H9 (cell line): ENCODE data around the gene PNKD. TPM values are rescaled to one million over a fixed set of nuclear protein-coding genes. Genes with fewer than 3 reads are reported as not detected.

Experiments
- DNase-seq: peaks from one replicate; pipeline ENCODE4 v3.0.0-alpha.2; 2017
- H2AFZ ChIP-seq: one replicate; pipeline ENCODE4 v1.6.1; 2013; ENCODE audit warnings: mild to moderate bottlenecking, low read length, control low read depth, moderate library complexity
- H2AK5ac ChIP-seq: 2 replicates; pipeline ENCODE4 v1.6.1; 2013; ENCODE audit warnings: low read length, control low read depth, mixed read lengths; ENCODE audit not compliant: insufficient read length
- H2BK120ac ChIP-seq: one replicate; pipeline ENCODE4 v1.6.1; 2013; ENCODE audit warnings: low read depth, mild to moderate bottlenecking, low read length, control low read depth, inconsistent platforms; ENCODE audit not compliant: poor library complexity, severe bottlenecking
- H2BK12ac ChIP-seq: 2 replicates; pipeline ENCODE4 v1.6.1; 2013; ENCODE audit warnings: low read length, control low read depth, mixed read lengths, low read depth; ENCODE audit not compliant: insufficient read length
- H2BK15ac ChIP-seq: 2 replicates; pipeline ENCODE4 v1.6.1; 2013; ENCODE audit warnings: low read depth, low read length, control low read depth
- H2BK20ac ChIP-seq: one replicate; pipeline ENCODE4 v1.6.1; 2013; ENCODE audit warnings: low read depth, mild to moderate bottlenecking, low read length, control low read depth, inconsistent platforms; ENCODE audit not compliant: poor library complexity, severe bottlenecking
- H2BK5ac ChIP-seq: 2 replicates; pipeline ENCODE4 v1.6.1; 2013; ENCODE audit warnings: low read length, control low read depth, mixed read lengths; ENCODE audit not compliant: insufficient read length
- H3K14ac ChIP-seq: 2 replicates; pipeline ENCODE4 v1.6.1; 2013; ENCODE audit warnings: low read length, control low read depth; ENCODE audit not compliant: insufficient read depth
- H3K18ac ChIP-seq: 2 replicates; pipeline ENCODE4 v1.6.1; 2013; ENCODE audit warnings: low read depth, mild to moderate bottlenecking, mixed read lengths, low read length, control low read depth; ENCODE audit not compliant: insufficient read length
- H3K23ac ChIP-seq: 2 replicates; pipeline ENCODE4 v1.6.1; 2013; ENCODE audit warnings: low read length, control low read depth, mixed read lengths, low read depth; ENCODE audit not compliant: insufficient read length
- H3K23me2 ChIP-seq: 2 replicates; pipeline ENCODE4 v1.6.1; 2013; ENCODE audit warnings: low read depth, mild to moderate bottlenecking, mixed read lengths, low read length, control low read depth; ENCODE audit not compliant: insufficient read length, poor library complexity, severe bottlenecking
- H3K27ac ChIP-seq: 2 replicates; pipeline ENCODE4 v1.5.1; 2013; ENCODE audit warnings: low read length, control low read depth, mixed read lengths, low read depth; ENCODE audit not compliant: insufficient read length
- H3K27me3 ChIP-seq: 2 replicates; pipeline ENCODE4 v1.6.1; 2013; ENCODE audit warnings: low read length, control low read depth, inconsistent platforms; ENCODE audit not compliant: insufficient read depth
- H3K4ac ChIP-seq: 2 replicates; pipeline ENCODE4 v1.6.1; 2013; ENCODE audit warnings: low read depth, mild to moderate bottlenecking, control low read depth, inconsistent platforms, low read length, moderate library complexity
- H3K4me1 ChIP-seq: 2 replicates; pipeline ENCODE4 v1.6.1; 2013; ENCODE audit warnings: low read length, control low read depth, inconsistent platforms; ENCODE audit not compliant: insufficient read depth
- H3K4me2 ChIP-seq: 2 replicates; pipeline ENCODE4 v1.6.1; 2013; ENCODE audit warnings: low read length, control low read depth, mixed read lengths; ENCODE audit not compliant: insufficient read length, insufficient read depth
- H3K56ac ChIP-seq: 2 replicates; pipeline ENCODE4 v1.6.1; 2013; ENCODE audit warnings: low read depth, mild to moderate bottlenecking, mixed read lengths, low read length, control low read depth; ENCODE audit not compliant: insufficient read length
- H3K79me1 ChIP-seq: 2 replicates; pipeline ENCODE4 v1.6.1; 2013; ENCODE audit warnings: low read depth, mild to moderate bottlenecking, moderate library complexity, low read length, control low read depth, inconsistent platforms; ENCODE audit not compliant: insufficient read depth, poor library complexity, severe bottlenecking
- H3K79me2 ChIP-seq: 2 replicates; pipeline ENCODE4 v1.6.1; 2013; ENCODE audit warnings: low read length, control low read depth, inconsistent platforms; ENCODE audit not compliant: insufficient read depth
- H3K9ac ChIP-seq: 2 replicates; pipeline ENCODE4 v1.6.1; 2013; ENCODE audit warnings: low read length, control low read depth, mixed read lengths; ENCODE audit not compliant: insufficient read length; ENCODE audit errors: extremely low read depth
- H3K9me3 ChIP-seq: one replicate; pipeline ENCODE4 v1.6.1; 2013; ENCODE audit warnings: low read depth, low read length, inconsistent platforms; ENCODE audit not compliant: control insufficient read depth
- H3T11ph ChIP-seq: one replicate; pipeline ENCODE4 v1.6.1; 2013; ENCODE audit warnings: mild to moderate bottlenecking, low read length, control low read depth, inconsistent platforms
- H4K20me1 ChIP-seq: one replicate; pipeline ENCODE4 v1.6.1; 2013; ENCODE audit not compliant: control insufficient read depth, insufficient read length, insufficient read depth
- H4K5ac ChIP-seq: 2 replicates; pipeline ENCODE4 v1.6.1; 2013; ENCODE audit warnings: low read depth, mild to moderate bottlenecking, mixed read lengths, low read length, control low read depth; ENCODE audit not compliant: insufficient read length
- H4K8ac ChIP-seq: replicated peaks from 2 replicates; pipeline ENCODE4 v1.6.1; 2013; ENCODE audit warnings: low read length, control low read depth, mixed read lengths, low read depth; ENCODE audit not compliant: insufficient read length
- H4K91ac ChIP-seq: 2 replicates; pipeline ENCODE4 v1.6.1; 2013; ENCODE audit warnings: low read depth, mild to moderate bottlenecking, moderate library complexity, mixed read lengths, low read length, control low read depth; ENCODE audit not compliant: insufficient read length
- H3K27ac Mint-ChIP-seq, 3 experiments: 2 replicates in 2 of 3; 3 replicates in 1 of 3; pipeline ENCODE4 v1.8.0; 2020 to 2021; ENCODE audit warnings: mixed read lengths in 3 of 3, mild to moderate bottlenecking in 1 of 3, moderate library complexity in 1 of 3
- H3K27me3 Mint-ChIP-seq: 2 replicates; pipeline ENCODE4 v1.8.0; 2021; ENCODE audit warnings: low read depth, mild to moderate bottlenecking, moderate library complexity, mixed read lengths
- H3K36me3 Mint-ChIP-seq, 3 experiments: 2 replicates in 2 of 3; 3 replicates in 1 of 3; pipeline ENCODE4 v1.8.0; 2020 to 2021; ENCODE audit warnings: low read depth in 3 of 3, mixed read lengths in 3 of 3; ENCODE audit not compliant: insufficient read depth in 1 of 3
- H3K4me1 Mint-ChIP-seq, 2 experiments: 2 replicates each; pipeline ENCODE4 v1.8.0; 2020; ENCODE audit warnings: mixed read lengths in 2 of 2
- H3K4me3 Mint-ChIP-seq, 2 experiments: 2 replicates in 1 of 2; 3 replicates in 1 of 2; pipeline ENCODE4 v1.8.0; 2020 to 2021; ENCODE audit warnings: mild to moderate bottlenecking in 2 of 2, mixed read lengths in 2 of 2, moderate library complexity in 1 of 2
- H3K9me3 Mint-ChIP-seq, 2 experiments: 2 replicates in 1 of 2; 3 replicates in 1 of 2; pipeline ENCODE4 v1.8.0; 2020; ENCODE audit warnings: mild to moderate bottlenecking in 2 of 2, mixed read lengths in 2 of 2, moderate library complexity in 1 of 2
- CTCF ChIP-seq: fragments of 200-600 bp; sonication (generic); conservative IDR thresholded peaks from 3 replicates; pipeline ENCODE4 v1.8.0; 2021; ENCODE audit warnings: antibody characterized with exemption, mild to moderate bottlenecking
- WGBS: extraction: QIAGEN DNeasy Blood & Tissue Kit; methylation state at CpG from one replicate; pipeline ENCODE4 v1.1.7; 2013; ENCODE audit warnings: missing lambda C conversion rate, low lambda C conversion rate, mixed read lengths; ENCODE audit not compliant: insufficient read length; ENCODE audit errors: extremely low coverage; 5-methylcytosine and 5-hydroxymethylcytosine counted together
- total RNA-seq: library from RNA; stranded (reverse); gene quantifications from 2 replicates; pipeline ENCODE4 v1.2.1, GENCODE V29; 2021

The PNKD gene
- total RNA-seq, 1 experiment from 2014 or later: 31.6 TPM

GRCh38 chr2:218392459-218392858 is 122.1 kb downstream of the PNKD start:
- no peaks in the 10 kb centered on the region for H4K20me1 ChIP-seq
- no peak for TF ChIP-seq CTCF
- H3K79me1 ChIP-seq: no peaks in the 10 kb centered on the region
- no peak overlapping the region for H3K9ac ChIP-seq
- Mint-ChIP-seq H3K9me3 (no peaks in the 10 kb centered on the region; a peak in 1 of 5 replicates), H3K4me3 (no peak overlapping the region), H3K4me1 (peaks cover 22 to 38% of the 10 kb centered on the region in 2 experiments), H3K27ac (peak overlapping the region in 1 of 3 experiments; percentile 67; a peak in 1 of 7 replicates), H3K36me3 (no peaks in the 10 kb centered on the region), H3K27me3 (peaks cover 38% of the 10 kb centered on the region)
- no peak overlapping the region for H4K91ac ChIP-seq
- no peak overlapping the region for H2BK15ac ChIP-seq
- no peak overlapping the region for H2BK120ac ChIP-seq
- H2AK5ac ChIP-seq: no peak overlapping the region
- no peak overlapping the region for H3K27ac ChIP-seq
- no peak for DNase-seq
- no peaks in the 10 kb centered on the region for H3K79me2 ChIP-seq
- no peak overlapping the region for H3K18ac ChIP-seq
- H3T11ph ChIP-seq: no peak overlapping the region
- H2BK12ac ChIP-seq: no peak overlapping the region
- no peak overlapping the region for H2BK20ac ChIP-seq
- H3K4me2 ChIP-seq: no peak overlapping the region
- H3K56ac ChIP-seq: no peak overlapping the region
- H3K9me3 ChIP-seq: no peaks in the 10 kb centered on the region
- no peak overlapping the region for H2BK5ac ChIP-seq
- no peak overlapping the region for H3K14ac ChIP-seq
- H4K5ac ChIP-seq: no peak overlapping the region
- no CpG with 5 or more reads among the region's 5 CpGs for WGBS
- H3K23ac ChIP-seq: no peak overlapping the region
- H3K23me2 ChIP-seq: peaks cover 20% of the 10 kb centered on the region
- H4K8ac ChIP-seq: no peak overlapping the region
- peaks cover 7% of the 10 kb centered on the region for H3K27me3 ChIP-seq
- H3K4ac ChIP-seq: no peak overlapping the region
- no peak overlapping the region for H2AFZ ChIP-seq
- H3K4me1 ChIP-seq: no peaks in the 10 kb centered on the region; the same call in 1 of the 2 replicates
